GM12878 (cell line): ENCODE results near the gene MCRIP2. TPM values are rescaled to one million over a fixed set of nuclear protein-coding genes. Genes with fewer than 3 reads are reported as not detected.

Source experiments
- ATAC-seq: fragments of 200-7000 bp; cut with Tn5 transposase; 3 replicates; pipeline ENCODE4 v1.9.1; 2020; ENCODE audit warnings: mild to moderate bottlenecking, moderate library complexity
- BruUV-seq: library from RNA; stranded (reverse); fragments of 400-500 nt; replicated peaks from 2 replicates; lab custom pipeline; 2021; lab: Mats Ljungman, UMichigan
- CTCF ChIA-PET: fragments of 300-600 bp; sonication (Branson Sonifier 250); formaldehyde crosslinking; extraction: SDS; loops from one replicate; lab custom pipeline; 2021; ENCODE audit warnings: inconsistent platforms; lab: Yijun Ruan, JAX
- POLR2A ChIA-PET: fragments of 350-600 bp; formaldehyde crosslinking; extraction: SDS; loops from one replicate; lab custom pipeline; 2021; ENCODE audit warnings: inconsistent platforms; lab: Charles Lee
- RAD21 ChIA-PET: fragments of 300-600 bp; sonication (Branson Sonifier 250); formaldehyde crosslinking; loops from one replicate; lab custom pipeline; 2023; ENCODE audit warnings: antibody characterized with exemption; ENCODE audit not compliant: unreplicated experiment; lab: Charles Lee
- SMC1A ChIA-PET: fragments of 300-600 bp; sonication (Branson Sonifier 250); formaldehyde crosslinking; loops from one replicate; lab custom pipeline; 2023; ENCODE audit not compliant: unreplicated experiment, uncharacterized antibody; lab: Charles Lee
- DNase-seq: peaks from one replicate; pipeline ENCODE4 v3.0.0-alpha.2; 2011; ENCODE audit warnings: low read depth, low spot score
- FAIRE-seq: peaks from 3 replicates; lab custom pipeline; 2011; peaks lifted over from hg19 to GRCh38; lab: Jason Lieb, UNC
- H2AFZ ChIP-seq: 2 replicates; pipeline ENCODE4 v1.6.0; 2011; ENCODE audit warnings: low read depth, low read length, control low read depth; ENCODE audit not compliant: control insufficient read depth
- H3K27ac ChIP-seq: 2 replicates; pipeline ENCODE4 v1.5.1; 2011; ENCODE audit warnings: control low read depth; ENCODE audit not compliant: control insufficient read depth, insufficient read depth
- H3K27me3 ChIP-seq, 2 experiments: replicated peaks in 1 of 2; 2 replicates each; pipeline versions ENCODE4 v1.6.0 to v1.6.1; 2011; ENCODE audit warnings: low read length in 1 of 2; ENCODE audit not compliant: control insufficient read depth in 2 of 2, insufficient read depth in 2 of 2
- H3K36me3 ChIP-seq, 2 experiments: 2 replicates each; pipeline ENCODE4 v1.5.1; 2011; ENCODE audit warnings: low read length in 1 of 2; ENCODE audit not compliant: control insufficient read depth in 2 of 2, insufficient read depth in 2 of 2
- H3K4me1 ChIP-seq: 2 replicates; pipeline ENCODE4 v1.6.1; 2011; ENCODE audit warnings: mild to moderate bottlenecking, low read length, moderate library complexity, mixed read lengths; ENCODE audit not compliant: control insufficient read depth, insufficient read depth
- H3K4me2 ChIP-seq: 2 replicates; pipeline ENCODE4 v1.6.0; 2011; ENCODE audit warnings: control low read depth; ENCODE audit not compliant: control insufficient read depth, insufficient read depth
- H3K4me3 ChIP-seq: fragments of 200-600 bp; sonication (generic); 2 replicates; pipeline ENCODE4 v1.5.1; 2016
- H3K79me2 ChIP-seq: 2 replicates; pipeline ENCODE4 v1.6.0; 2011; ENCODE audit warnings: low read length; ENCODE audit not compliant: control insufficient read depth, insufficient read depth
- H3K9ac ChIP-seq: 2 replicates; pipeline ENCODE4 v1.8.0; 2011; ENCODE audit warnings: low read length, control low read depth, mixed read lengths; ENCODE audit not compliant: control insufficient read depth, insufficient read depth
- H3K9me3 ChIP-seq: replicated peaks from 3 replicates; pipeline ENCODE4 v1.5.1; 2011; ENCODE audit warnings: mild to moderate bottlenecking, low read length; ENCODE audit not compliant: control insufficient read depth, insufficient read depth
- H4K20me1 ChIP-seq: 2 replicates; pipeline ENCODE4 v1.6.0; 2011; ENCODE audit not compliant: control insufficient read depth, insufficient read depth
- BHLHE40 ChIP-seq, 2 experiments: fragments of 450-650 bp in 1 of 2; IDR thresholded peaks; 2 replicates each; pipeline ENCODE4 v1.6.1; 2011 to 2017; ENCODE audit warnings: low read depth in 2 of 2, borderline replicate concordance in 1 of 2, improper control_type of control experiment in 1 of 2, low read length in 1 of 2, mild to moderate bottlenecking in 1 of 2
- KDM1A ChIP-seq: fragments of 200-600 bp; sonication (generic); IDR thresholded peaks from 2 replicates; pipeline ENCODE4 v1.6.1; 2016; ENCODE audit warnings: borderline replicate concordance
- TAF1 ChIP-seq: IDR thresholded peaks from 2 replicates; pipeline ENCODE4 v1.6.1; 2011; ENCODE audit warnings: mild to moderate bottlenecking, low read depth, low read length, borderline replicate concordance
- YY1 ChIP-seq: IDR thresholded peaks from 2 replicates; pipeline ENCODE4 v1.6.1; 2011; ENCODE audit warnings: low read depth, mild to moderate bottlenecking, low read length
- WGBS: methylation state at CpG from one replicate; pipeline ENCODE4 v1.1.6; 2016; ENCODE audit warnings: low lambda C conversion rate; ENCODE audit not compliant: insufficient replicate concordance, insufficient coverage; ENCODE audit errors: missing lambda C conversion rate; 5-methylcytosine and 5-hydroxymethylcytosine counted together
- in situ Hi-C: fragments of 300-500 bp; cut with MboI; formaldehyde crosslinking; loops from 9 replicates; pipeline ENCODE4 v1.14.3; 2018; ENCODE audit warnings: mixed read lengths
- intact Hi-C: fragments of 100-400 bp; cut with micrococcal nuclease; formaldehyde crosslinking; loops from one replicate; pipeline ENCODE4 v1.14.2; 2022; ENCODE audit not compliant: unreplicated experiment
- polyA plus RNA-seq, 11 experiments: library from polyadenylated mRNA; depleted of rRNA in 4 of 11; unstranded in 6 of 11; stranded (reverse) in 5 of 11; fragments of >200 nt; fragmentation: Nextera tagmentation in 4 of 11; fragmentation: Illumina TruSeq in 1 of 11; extraction: Ambion mirVana in 4 of 11; extraction: Trizol in 1 of 11; gene quantifications; 1 replicate in 1 of 11; 2 replicates in 10 of 11; pipeline versions ENCODE4 v1.2.1 to v1.2.3, GENCODE V29; 2011 to 2016; ENCODE audit warnings: inconsistent platforms in 2 of 11, missing spikeins in 2 of 11, low read depth in 1 of 11
- total RNA-seq, 4 experiments: library from RNA; depleted of rRNA in 3 of 4; stranded (reverse); fragments of >200 nt in 3 of 4; fragmentation: Illumina TruSeq in 1 of 4; extraction: Trizol in 1 of 4; gene quantifications; 2 replicates each; pipeline versions ENCODE4 v1.2.1 to v1.2.3, GENCODE V29; 2013 to 2021
- TF ChIP-seq, protein P1 (sequence below): fragments of 450-650 bp; IDR thresholded peaks from 2 replicates; pipeline ENCODE4 v1.6.1; 2017; ENCODE audit warnings: borderline replicate concordance

Gene MCRIP2
- total and polyA plus RNA-seq, 10 of the 15 experiments (the other 5 are each of a cell fraction or from before 2014, with no cell fraction given): 0.19 to 93.1 (median 57.9) TPM

DNA sequence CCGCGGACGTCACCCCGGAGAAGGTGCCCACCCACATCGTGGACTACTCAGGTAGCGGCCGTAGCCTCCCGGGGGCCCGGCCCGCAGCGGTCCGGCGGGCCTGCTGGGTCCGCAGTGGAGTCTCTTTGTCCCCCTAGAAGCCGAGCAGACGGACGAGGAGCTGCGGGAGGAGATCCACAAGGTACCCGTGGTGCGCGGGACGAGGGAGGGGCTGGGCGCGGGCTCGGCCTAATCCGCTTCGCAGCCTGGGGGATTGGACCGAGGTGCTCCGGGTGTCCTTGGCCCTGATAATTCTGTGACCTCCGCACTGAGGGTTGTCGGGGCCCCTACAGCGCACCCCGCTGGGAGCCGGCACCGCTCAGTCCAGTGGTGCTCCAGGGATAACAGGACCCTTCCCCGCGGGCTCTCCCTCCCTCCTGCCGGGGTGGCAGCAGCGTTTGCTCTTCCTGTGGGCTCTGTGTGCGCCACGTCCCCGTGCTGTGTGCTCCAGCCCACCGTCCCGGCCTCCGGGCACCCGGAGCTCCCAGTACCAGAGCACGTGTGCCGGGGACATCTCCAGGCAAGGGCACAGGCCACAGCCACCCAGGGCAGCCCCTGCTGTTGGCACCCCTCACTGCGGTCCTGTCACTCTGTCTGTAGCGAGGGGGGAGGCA, 27.0 kb downstream of the MCRIP2 start:
- DNase-seq: no peak
- Histone ChIP-seq H3K4me2 (peak overlapping the region; percentile 82), H3K4me1 (peaks cover 2% of the 10 kb centered on the region; the same call in 1 of the 2 replicates), H3K4me3 (peak overlapping the region; percentile 90), H3K36me3 (peaks cover 0 to 18% of the 10 kb centered on the region in 2 experiments; a peak in 3 of 4 replicates), H4K20me1 (no peaks in the 10 kb centered on the region; the same call in 1 of the 2 replicates), H2AFZ (no peak overlapping the region), H3K79me2 (peaks cover 16% of the 10 kb centered on the region), H3K27ac (peak overlapping the region; percentile 73), H3K9me3 (no peaks in the 10 kb centered on the region), H3K27me3 (no peaks in the 10 kb centered on the region), H3K9ac (peak overlapping the region; percentile 97)
- TF ChIP-seq, protein P1, sequence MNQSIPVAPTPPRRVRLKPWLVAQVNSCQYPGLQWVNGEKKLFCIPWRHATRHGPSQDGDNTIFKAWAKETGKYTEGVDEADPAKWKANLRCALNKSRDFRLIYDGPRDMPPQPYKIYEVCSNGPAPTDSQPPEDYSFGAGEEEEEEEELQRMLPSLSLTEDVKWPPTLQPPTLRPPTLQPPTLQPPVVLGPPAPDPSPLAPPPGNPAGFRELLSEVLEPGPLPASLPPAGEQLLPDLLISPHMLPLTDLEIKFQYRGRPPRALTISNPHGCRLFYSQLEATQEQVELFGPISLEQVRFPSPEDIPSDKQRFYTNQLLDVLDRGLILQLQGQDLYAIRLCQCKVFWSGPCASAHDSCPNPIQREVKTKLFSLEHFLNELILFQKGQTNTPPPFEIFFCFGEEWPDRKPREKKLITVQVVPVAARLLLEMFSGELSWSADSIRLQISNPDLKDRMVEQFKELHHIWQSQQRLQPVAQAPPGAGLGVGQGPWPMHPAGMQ: no peak
- TF ChIP-seq KDM1A (no peak), BHLHE40 (IDR thresholded peaks at IDR 0.05; ENCODE audit: borderline replicate concordance in 1 of 2, low read depth in 2 of 2, low read length in 1 of 2) (no peak), TAF1 (no peak), YY1 (no peak)
- no TSS peak for BruUV-seq
- FAIRE-seq: no peak
- 2% methylated on average over 43 of the region's 50 CpGs for WGBS
- in situ Hi-C loops: loop anchor here (10.0 kb wide), 1 partner anchor 274 kb away; the partner anchor contains the start of gene NME4
- intact Hi-C loops: loop anchor here (10.0 kb wide), 1 partner anchor 274 kb away; the partner anchor contains the start of gene NME4
- RAD21 ChIA-PET: no interaction called here
- POLR2A ChIA-PET: interaction anchor here (1.0 to 1.2 kb wide), 2 partner anchors 19 to 32 kb away, joined by 3 to 4 read pairs; partner anchors contain the start of genes METTL26 and WDR90
- CTCF ChIA-PET: interaction anchor here (0.6 to 1.8 kb wide), 5 partner anchors 9 to 293 kb away, joined by 3 to 11 read pairs (median 4); partner anchors contain the start of genes METTL26 and WDR90
- ATAC-seq: peak; percentile 19
- SMC1A ChIA-PET: no interaction called here
